AG08396 (cell line): ENCODE results near the gene ZNF513.
"Not testable (repeated sequence)": the region's sequence is repeated elsewhere in the genome, so short reads cannot be mapped to it uniquely, and the experiment has no call there.

Experiments
- DNase-seq: peaks from one replicate; pipeline ENCODE4 v3.0.0; 2012; ENCODE audit warnings: low spot score, mixed read lengths

The ZNF513 gene, protein sequence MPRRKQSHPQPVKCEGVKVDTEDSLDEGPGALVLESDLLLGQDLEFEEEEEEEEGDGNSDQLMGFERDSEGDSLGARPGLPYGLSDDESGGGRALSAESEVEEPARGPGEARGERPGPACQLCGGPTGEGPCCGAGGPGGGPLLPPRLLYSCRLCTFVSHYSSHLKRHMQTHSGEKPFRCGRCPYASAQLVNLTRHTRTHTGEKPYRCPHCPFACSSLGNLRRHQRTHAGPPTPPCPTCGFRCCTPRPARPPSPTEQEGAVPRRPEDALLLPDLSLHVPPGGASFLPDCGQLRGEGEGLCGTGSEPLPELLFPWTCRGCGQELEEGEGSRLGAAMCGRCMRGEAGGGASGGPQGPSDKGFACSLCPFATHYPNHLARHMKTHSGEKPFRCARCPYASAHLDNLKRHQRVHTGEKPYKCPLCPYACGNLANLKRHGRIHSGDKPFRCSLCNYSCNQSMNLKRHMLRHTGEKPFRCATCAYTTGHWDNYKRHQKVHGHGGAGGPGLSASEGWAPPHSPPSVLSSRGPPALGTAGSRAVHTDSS

DNA sequence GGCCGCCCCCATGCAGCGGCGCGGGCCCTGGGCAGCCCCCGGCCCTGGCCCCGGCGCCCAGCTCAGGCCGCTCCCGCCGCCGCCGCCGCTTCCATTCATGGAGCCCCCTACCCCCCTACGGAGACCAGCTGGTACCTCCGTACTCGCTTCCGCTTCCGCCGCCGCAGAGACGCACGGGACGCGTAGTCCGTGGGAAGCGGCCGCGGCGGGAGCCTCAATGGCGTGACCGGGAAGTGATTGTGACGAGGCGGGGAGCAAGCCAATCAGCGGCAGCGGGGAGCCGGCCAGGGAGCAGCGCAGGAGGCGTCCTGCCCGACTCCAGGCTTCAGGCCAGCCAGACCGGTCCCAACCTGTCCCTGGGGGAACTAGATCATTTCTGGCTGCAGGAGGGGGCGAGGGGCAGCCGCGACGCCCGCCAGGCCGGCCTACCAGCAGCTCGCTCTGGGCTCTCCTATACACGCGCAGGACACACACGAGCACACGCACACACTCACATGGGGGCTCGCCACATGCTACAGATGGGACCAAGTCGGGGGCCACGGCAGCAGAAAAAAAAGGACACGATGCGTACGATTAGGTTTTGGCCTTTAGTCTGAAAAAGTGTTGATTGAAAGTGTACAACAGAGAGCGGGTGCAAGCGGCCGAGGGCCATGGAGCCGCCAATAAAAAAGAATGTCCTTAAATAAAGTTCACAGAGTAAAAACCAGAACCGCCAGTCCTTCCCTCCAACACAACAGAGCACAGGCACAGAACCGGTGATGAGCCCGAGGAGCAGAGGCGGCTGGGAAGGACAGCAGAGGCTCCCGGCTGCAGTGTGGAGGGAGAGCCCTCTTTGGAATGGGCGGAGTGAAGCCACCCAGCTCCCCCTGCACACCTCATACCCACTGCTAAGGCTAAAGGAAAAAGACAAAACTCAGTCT, at the start of gene ZNF513:
TSS of gene ZNF513 (minus strand) at position 109 of the 920 bp plus-strand sequence. CDS start 208 bp downstream, outside the sequence.
- peak; percentile 96 for DNase-seq

DNA sequence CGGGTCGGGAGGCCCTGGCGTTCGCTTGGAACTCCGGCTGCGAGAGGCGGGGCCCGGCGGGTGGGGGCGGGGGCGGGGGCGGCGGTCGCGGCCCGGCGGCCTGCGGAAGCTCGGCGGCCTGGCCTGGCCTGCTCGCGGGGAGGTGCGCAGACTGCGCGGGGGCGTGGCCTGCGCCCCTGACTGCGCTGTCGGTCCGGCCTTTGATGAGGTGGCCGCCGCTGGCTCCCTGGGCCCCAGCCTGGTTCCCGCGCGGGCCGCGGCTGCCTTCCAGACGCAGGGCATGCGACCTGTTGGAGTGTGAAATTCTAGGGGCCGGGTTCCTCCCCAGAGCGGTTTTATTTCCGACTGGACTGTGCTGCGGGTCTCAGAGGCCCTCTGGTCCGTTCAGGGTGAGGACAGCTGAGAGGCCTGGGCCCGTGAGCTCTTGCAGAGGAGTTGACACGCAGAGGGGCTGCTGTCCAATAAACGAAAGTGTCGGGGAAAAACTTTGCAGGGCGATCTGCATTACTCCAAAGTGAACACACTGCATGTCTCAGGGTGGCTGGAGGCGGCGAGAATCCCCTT, 48.5 kb upstream of the ZNF513 start:
- peak; percentile 95 for DNase-seq

DNA sequence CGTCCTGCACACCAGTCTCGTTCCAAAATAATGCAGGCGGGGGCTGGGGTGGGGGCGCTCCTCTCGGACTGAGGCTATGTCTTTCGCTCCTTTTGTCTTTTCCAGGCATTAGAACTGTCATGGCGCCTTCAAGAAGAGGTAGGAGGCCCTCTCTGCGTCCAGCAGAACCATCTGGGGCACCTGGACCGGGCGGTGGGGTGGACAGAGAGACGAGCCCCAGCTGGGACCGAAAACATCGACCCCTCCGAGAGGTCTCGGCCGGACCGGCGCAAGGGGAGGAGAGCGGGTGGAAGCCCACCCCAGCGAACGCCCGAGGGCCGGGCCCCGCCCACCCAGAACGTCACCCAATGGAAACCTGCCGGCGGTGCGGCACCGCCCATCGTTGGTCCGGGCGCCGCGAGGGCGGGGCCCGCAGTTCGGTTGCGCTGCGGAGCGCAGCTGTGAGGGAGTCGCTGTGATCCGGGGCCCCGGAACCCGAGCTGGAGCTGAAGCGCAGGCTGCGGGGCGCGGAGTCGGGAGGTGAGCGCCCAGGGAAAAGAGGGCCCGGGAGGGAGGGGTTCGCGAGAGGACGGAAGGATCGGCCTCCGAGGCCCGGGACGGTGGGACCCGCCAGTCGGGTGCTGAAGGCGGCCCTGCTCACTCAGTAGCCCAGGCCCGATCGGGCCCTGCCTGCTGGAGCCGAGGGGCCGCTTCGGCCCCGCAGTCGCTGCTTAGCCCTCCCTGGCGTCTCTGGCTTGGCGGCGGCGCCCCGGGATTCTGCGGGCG, 47.9 kb upstream of the ZNF513 start, which contains the start of gene NRBP1:
TSS of gene NRBP1 (plus strand) at position 419 of the 765 bp plus-strand sequence. CDS start 4,643 bp downstream, outside the sequence.
- peak; percentile 94 for DNase-seq

DNA sequence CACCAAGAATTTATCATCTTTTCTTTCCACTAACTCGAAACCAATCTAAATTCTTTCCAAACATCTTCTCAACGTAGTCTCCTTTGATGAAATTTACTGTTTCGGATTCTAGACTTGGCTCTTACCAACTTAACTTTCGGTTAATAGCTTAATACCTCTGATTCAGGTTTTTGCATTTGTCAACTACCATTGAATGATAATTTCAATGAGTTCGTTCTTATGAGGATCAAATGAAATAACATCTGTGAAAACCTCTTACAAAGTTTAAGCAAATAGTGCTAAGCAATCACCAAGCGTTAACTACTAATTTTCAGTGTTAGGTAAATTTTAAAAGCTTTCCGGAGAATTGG, 47.3 kb upstream of the ZNF513 start:
- DNase-seq: no peak

DNA sequence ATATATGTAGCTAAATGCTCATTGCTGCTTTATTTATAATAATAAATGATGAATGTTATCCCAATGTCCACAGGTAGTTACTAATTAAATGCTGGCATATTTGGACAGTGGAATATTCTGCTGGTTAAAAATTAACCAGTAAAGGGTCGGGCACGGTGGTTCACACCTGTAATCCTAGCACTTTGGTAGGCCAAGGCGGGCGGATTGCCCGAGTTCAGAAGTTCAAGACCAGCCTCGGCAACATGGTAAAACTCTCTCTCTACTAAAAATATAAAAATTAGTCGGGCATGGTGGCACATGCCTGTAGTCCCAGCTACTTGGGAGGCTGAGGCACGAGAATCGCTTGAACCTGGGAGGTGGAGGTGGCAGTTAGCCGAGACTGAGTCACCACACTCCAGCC, 44.5 kb upstream of the ZNF513 start:
- not testable (repeated sequence) for DNase-seq

DNA sequence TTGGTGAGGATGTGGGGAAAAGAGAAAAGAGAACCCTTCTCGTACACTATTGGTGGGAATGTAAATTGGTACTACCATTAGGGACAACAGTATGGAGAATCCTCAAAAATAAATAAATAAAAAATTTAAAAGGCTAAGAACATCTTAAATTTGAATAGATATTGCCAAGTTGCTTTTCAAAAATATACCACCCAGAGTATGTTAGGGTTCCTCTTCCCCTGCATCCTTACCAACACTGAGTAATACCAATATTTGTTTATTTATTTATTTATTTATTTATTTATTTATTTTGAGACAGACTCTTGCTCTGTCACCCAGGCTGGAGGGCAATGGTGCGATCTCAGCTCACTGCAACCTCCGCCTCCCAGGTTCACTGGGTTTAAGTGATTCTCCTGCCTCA, 42.4 kb upstream of the ZNF513 start:
- DNase-seq: no peak

DNA sequence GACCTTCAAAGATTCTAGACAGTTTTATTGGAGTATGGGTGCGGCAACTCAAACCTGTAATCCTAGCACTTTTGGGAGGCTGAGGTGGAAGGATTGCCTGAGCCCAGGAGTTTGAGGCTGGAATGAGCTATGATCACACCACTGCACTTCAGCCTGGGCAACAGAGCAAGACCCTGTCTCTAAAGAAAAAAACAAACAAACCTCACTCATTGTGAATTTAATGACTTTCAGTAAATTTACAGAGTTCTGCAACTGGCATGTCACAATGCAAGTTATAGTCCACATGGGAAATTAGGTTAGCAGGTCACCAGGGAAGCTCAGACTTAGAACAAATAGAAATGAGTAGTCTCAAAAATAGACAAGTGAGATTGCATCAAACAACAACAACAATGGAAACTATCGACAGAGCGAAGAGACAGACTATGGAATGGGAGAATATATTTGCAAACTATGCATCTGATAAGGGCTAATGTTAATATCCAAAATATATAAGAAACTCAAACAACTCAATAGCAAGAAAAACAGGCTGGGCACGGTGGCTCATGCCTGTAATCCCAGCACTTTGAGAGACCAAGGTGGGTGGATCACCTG, 41.2 kb upstream of the ZNF513 start:
- no peak for DNase-seq

DNA sequence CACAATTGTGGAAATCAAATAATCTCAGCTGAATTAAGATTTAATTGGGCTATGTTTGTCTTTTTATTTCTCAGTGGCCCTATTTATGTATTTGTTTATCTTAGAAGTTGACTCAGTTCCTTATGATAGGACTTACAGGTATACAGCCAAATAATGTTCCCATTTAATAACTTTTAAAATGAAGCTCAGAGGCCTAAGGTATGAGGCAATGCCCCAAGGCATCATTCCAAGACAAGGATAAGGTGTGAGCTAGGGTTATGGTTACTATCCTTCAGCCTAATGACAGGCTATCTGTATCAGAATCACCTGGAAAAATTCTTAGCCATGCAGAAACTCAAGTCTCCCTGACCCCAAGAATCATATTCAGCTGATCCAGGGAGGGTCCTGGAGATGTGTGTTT, 40.5 kb upstream of the ZNF513 start:
- no peak for DNase-seq

DNA sequence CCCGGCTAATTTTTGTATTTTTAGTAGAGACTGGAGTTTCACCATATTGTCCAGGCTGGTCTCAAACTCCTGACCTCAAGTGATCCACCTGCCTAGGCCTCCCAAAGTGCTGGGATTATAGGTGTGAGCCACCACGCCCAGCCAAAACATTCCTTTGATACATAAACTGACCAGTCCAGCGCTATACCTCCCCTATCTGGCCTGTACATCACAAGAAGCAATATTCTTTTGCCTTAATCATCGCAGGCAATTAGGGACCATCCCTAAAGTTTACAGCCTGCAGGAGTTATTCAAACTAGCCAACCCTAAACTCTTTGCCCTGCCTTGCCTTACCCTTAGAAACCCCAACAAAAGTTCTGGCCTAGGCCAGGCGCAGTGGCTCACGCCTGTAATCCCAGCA, 35.6 kb upstream of the ZNF513 start:
- no peak for DNase-seq

DNA sequence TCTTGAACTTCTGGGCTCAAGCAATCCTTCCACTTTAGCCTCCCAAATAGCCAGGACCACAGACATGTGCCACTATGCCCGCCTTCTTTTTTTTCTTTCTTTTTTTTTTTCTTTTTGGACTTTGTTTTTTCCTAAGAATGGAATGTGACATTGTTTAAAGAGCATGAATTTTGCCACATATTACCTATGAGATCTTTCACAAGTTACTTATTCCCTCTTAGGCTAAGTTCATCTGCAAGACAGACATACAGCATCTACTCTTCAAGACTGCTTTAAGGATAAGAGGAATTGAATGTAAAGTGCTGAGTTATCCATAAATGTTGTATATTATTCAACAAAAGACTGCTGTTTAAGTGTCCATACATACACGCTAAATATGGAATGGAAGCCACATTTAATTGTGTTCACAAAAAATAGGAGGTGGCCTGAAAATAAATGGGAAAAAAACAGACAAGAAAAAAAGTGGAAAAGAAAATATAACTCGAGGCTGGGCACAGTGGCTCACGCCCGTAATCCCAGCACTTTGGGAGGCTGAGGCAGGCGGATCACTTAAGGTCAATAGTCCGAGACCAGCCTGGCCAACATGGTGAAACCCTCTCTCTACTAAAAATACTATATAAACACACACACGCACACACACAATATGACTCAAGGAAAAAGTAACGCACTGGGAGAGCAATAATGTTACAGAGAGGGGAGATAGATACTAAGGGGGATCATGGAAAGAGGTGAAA, 32.1 kb upstream of the ZNF513 start:
- no peak for DNase-seq

DNA sequence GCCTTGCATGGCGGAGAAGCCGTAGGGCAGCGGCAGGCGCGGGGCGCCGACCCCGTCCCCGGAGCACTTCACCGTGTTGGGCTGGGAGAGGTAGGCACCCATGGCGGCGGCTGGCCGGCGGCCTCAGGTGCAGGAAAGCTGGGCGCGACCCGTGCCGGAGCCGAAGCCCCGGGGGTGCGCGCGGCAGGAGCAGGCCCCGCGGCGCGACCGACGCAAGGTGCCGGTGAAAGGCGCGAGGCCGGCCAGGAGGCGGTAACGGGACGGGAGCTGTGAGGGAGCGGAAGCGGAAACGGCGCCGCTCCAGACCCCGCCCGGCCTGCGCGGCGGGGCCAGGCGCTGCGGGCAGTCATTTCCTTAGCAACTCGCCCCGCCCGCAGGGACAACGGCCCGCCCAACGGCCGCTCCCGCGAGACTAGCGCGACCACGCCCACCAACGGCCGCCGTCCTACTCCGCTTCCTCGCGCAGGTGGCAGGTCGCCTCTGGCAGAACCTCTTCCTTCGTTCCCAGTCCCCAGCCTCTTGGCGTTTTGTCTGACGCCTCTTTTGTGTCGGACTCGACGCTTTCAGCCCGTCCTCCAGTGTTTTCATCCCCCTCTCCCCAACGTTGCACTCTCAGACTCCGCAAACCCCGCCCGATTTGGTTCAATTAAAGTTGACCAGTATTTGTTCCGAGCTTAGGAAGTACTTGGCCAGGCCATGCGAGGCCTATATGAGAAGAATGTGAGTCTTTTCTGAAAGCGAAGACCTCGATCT, 29.0 kb upstream of the ZNF513 start, which contains the start of gene PPM1G:
TSS of gene PPM1G (minus strand) at position 271 of the 753 bp plus-strand sequence. CDS start at position 102, 169 bp downstream.
- peak; percentile 98 for DNase-seq

DNA sequence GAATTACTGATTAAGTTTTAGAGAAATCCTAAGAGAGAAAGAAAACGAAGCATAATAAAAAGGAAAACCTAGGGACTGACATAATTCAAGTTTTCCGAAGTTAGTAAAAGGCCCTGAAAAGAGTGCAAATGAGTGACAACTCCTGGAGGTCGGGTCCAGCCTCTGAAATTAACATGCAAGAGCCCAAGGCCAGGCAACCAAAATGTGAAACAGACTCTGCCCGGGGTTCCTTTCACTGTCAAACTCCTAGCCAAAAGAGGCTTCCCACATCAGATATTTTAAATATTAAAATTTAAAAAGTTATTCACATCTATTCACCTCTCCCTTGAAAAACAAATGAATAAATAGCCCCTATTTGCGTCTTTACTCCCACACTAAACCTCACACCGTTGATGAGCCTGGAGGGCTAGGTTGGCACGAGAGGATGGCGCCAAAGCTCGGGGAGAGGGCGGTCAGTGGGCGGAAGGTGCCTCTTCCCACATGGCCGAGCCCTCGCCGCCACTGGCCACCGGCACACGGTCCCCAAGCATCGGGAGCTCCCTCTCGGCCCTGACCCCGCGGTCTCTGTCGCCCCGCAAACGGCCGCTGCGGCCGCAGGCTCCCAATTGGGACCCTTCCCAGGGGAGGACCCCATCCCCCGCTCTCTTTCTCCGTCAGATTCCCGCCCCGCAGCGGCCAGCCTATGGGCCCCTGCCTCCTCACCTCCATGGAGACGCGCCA, 28.2 kb upstream of the ZNF513 start:
- DNase-seq: peak; percentile 61

DNA sequence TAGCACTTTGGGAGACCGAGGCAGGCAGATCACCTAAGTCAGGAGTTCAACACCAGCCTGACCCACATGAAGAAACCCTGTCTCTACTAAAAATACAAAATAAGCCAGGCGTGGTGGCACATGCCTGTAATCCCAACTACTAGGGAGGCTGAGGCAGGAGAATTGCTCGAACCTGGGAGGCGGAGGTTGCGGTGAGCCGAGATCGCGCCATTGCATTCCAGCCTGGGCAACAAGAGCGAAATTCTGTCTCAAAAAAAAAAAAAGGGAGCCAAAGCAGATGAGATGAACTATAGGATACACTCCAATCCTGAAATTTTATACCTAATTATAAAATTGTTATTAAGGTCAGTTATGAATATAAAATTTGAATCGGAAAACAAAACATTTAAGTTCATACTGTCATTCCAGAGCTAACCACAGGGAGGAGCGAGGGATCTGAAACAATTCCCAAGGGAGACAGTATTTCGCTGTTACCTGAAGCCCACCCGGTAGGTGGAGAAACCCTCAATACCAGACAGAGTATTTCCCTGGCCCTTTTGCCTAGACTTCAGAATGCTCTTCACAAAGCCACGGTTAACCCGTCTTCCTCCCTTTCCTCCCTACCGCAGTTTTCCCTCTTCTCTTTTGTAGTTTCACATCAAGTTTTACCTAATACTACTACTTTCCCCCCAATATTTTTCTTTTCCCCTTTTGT, 27.4 kb upstream of the ZNF513 start:
- peak; percentile 46 for DNase-seq

DNA sequence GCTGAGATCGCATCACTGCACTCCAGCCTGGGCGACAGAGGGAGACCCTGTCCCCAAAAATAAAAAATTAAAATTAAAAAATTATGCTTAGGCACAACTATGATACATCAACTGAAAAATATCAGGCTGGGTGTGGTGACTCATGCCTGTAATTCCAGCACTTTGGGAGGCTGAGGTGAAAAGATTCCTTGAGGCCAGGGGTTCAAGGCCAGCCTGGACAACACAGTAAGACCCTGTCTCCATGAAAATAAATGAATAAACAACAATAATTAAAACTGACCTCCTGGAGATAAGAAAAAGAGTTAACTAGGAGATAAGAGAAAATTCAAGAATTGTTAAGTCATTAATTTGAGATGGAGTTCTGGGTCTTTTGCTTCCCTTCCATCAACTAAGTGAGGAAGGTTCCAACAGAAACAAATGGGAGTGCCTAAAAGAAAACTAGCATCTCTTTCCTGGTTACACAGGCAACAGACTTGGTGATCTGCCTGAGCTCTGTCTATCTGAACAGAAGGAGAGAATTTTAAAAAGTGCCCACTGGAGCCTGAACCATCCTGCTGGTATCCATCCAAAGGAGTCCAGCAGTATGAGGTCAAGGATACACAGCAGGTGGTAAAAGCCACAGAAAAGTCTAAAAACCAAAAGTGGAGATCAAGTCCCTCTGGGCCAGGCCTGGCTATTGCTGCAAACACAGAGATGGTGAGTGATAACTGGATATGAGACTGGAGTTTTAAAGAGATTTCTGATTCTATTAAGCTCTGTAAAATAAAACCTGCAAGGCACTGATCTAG, 20.0 kb upstream of the ZNF513 start:
- DNase-seq: no peak

DNA sequence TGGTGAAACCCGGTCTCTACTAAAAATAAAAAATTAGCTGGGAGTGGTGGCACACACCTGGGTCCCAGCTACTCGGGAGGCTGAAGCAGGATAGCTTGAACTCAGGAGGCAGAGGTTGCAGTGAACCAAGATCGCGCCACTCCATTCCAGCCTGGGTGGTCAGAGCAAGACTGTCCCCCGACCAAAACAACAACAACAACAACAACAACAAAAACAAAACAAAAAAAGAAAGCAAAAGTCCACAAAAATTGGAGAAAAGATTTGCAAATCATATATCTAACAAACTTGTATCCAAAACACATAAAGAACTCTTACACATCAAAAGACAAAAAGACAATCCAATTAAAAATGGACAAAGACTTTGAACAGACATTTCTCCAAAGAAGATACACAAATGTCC, 18.4 kb upstream of the ZNF513 start:
- no peak for DNase-seq

DNA sequence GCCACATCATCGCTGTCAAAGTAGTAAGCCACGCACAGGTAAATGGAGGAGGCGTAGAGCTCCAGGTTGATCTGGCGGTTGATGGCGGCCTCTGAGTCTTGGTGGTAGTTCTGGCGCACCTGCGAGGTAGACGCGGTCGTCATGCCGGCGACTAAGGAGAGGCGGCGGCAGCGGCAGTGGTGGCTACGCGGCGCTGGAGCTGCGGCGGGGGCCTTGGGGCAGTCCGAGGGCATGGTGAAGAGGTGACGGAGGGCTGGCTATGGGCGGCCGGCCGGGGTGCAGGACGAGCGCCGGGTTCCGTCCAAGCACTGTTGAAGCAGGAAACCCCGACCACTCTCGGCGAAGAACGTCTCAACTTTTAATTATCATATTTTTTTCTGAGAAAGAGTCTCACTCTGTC, 12.7 kb upstream of the ZNF513 start:
- no peak for DNase-seq
